ENCODE data around the gene MINDY4.

MINDY4 gene

DNA sequence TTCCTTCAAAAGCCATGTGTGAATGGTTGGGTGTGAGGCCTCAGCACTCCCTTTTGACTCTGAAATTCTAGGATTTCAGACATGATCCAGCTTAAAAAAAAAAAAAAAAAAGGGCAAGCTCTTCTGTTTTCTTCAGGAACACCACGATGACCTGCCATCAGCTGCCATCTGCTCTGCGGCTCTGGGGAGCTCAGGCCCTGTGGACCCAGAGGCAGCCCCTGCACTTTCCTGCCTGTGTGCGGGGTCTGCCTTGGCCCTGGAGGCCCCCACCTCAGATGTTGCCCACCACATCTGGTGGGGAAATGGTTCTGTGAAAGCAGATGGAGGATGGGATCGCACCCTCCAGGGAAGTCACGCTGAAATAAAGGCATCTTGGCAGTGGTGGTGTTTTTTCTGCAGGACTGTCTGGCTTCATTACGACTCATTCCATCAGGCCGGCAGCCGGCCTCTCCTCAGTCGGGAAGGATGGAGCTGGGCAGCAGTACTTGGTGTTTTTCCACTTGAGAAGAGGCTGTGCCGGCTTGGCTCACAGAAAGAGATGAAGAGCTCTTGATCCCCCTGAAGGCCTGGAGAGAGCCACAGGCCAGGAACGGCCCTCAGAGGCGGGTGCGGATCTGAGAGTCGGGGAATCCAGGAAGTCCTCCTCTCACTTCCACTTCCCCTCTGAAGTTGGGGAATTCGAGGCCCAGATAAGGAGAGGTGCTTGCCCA, 74.4 kb downstream of the MINDY4 start:
- TF ChIP-seq ZNF426 (tag by site-specific recombination; IDR thresholded peaks at IDR 0.05) (no peak), ZNF341 (tag by site-specific recombination; IDR thresholded peaks at IDR 0.05; ENCODE audit: low read depth) (no peak), ZNF544 (tag by site-specific recombination; IDR thresholded peaks at IDR 0.05) (no peak), ZNF174 (tag by site-specific recombination; IDR thresholded peaks at IDR 0.05) (no peak), ZNF785 (tag by site-specific recombination; IDR thresholded peaks at IDR 0.05) (no peak), TRIM28 (IDR thresholded peaks at IDR 0.05; ENCODE audit: borderline replicate concordance, low read length) (no peak)
- TF ChIP-seq, protein P1, sequence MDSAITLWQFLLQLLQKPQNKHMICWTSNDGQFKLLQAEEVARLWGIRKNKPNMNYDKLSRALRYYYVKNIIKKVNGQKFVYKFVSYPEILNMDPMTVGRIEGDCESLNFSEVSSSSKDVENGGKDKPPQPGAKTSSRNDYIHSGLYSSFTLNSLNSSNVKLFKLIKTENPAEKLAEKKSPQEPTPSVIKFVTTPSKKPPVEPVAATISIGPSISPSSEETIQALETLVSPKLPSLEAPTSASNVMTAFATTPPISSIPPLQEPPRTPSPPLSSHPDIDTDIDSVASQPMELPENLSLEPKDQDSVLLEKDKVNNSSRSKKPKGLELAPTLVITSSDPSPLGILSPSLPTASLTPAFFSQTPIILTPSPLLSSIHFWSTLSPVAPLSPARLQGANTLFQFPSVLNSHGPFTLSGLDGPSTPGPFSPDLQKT (IDR thresholded peaks at IDR 0.05; ENCODE audit: borderline replicate concordance, low read depth, low read length) = no peak
- TF ChIP-seq, protein P2, sequence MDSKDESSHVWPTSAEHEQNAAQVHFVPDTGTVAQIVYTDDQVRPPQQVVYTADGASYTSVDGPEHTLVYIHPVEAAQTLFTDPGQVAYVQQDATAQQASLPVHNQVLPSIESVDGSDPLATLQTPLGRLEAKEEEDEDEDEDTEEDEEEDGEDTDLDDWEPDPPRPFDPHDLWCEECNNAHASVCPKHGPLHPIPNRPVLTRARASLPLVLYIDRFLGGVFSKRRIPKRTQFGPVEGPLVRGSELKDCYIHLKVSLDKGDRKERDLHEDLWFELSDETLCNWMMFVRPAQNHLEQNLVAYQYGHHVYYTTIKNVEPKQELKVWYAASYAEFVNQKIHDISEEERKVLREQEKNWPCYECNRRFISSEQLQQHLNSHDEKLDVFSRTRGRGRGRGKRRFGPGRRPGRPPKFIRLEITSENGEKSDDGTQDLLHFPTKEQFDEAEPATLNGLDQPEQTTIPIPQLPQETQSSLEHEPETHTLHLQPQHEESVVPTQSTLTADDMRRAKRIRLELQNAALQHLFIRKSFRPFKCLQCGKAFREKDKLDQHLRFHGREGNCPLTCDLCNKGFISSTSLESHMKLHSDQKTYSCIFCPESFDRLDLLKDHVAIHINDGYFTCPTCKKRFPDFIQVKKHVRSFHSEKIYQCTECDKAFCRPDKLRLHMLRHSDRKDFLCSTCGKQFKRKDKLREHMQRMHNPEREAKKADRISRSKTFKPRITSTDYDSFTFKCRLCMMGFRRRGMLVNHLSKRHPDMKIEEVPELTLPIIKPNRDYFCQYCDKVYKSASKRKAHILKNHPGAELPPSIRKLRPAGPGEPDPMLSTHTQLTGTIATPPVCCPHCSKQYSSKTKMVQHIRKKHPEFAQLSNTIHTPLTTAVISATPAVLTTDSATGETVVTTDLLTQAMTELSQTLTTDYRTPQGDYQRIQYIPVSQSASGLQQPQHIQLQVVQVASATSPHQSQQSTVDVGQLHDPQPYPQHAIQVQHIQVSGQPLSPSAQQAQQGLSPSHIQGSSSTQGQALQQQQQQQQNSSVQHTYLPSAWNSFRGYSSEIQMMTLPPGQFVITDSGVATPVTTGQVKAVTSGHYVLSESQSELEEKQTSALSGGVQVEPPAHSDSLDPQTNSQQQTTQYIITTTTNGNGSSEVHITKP (tag by site-specific recombination; IDR thresholded peaks at IDR 0.05) = no peak
- TF ChIP-seq, protein P3, sequence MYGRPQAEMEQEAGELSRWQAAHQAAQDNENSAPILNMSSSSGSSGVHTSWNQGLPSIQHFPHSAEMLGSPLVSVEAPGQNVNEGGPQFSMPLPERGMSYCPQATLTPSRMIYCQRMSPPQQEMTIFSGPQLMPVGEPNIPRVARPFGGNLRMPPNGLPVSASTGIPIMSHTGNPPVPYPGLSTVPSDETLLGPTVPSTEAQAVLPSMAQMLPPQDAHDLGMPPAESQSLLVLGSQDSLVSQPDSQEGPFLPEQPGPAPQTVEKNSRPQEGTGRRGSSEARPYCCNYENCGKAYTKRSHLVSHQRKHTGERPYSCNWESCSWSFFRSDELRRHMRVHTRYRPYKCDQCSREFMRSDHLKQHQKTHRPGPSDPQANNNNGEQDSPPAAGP (tag by site-specific recombination; IDR thresholded peaks at IDR 0.05) = no peak
- H3K27ac ChIP-seq (ENCODE audit: extremely low read depth, low read depth, low read length) = no peak overlapping the region
- H3K4me3 ChIP-seq (ENCODE audit: low read depth, low read length) = no peak overlapping the region
- H3K36me3 ChIP-seq (ENCODE audit: control insufficient read depth in 2 of 2, insufficient read depth in 1 of 2, low read length in 2 of 2) = no peaks in the 10 kb centered on the region
- ChIA-PET CTCF (no interaction called here), POLR2A (no interaction called here)
- no peaks in the 10 kb centered on the region for H3K4me1 ChIP-seq (ENCODE audit: control insufficient read depth, insufficient read depth, low read length)
- H3K9me3 ChIP-seq (ENCODE audit: control insufficient read depth, insufficient read depth, low read depth, low read length) = no peaks in the 10 kb centered on the region

DNA sequence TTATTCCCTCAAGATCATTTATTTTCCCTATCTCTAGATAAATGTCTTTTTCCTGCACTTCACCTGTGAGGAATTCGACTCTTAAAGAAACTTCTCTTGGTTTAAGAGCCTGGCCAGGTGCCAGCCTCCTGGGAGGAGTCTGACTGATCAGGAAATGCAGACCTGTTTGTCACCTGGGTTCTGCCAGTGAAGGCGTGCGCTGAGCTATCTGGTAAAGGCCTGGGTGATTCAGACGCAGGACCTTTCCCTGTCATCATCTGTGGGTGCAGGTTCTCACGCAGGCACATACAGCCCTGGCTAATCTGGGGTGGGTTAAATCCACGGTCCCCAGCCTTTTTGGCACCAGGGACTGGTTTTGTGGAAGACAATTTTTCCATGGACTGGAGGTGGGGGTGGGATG, 75.2 kb downstream of the MINDY4 start:
- Histone ChIP-seq H3K4me3 (ENCODE audit: low read depth, low read length) (no peak overlapping the region), H3K27ac (ENCODE audit: extremely low read depth, low read depth, low read length) (no peak overlapping the region), H3K4me1 (ENCODE audit: control insufficient read depth, insufficient read depth, low read length) (no peaks in the 10 kb centered on the region), H3K36me3 (ENCODE audit: control insufficient read depth in 2 of 2, insufficient read depth in 1 of 2, low read length in 2 of 2) (no peaks in the 10 kb centered on the region), H3K9me3 (ENCODE audit: control insufficient read depth, insufficient read depth, low read depth, low read length) (no peaks in the 10 kb centered on the region)
- ChIA-PET POLR2A (no interaction called here), CTCF (no interaction called here)
- no peak for TF ChIP-seq ZNF155 (tag by site-specific recombination; IDR thresholded peaks at IDR 0.05)
- TF ChIP-seq ZNF561 (tag by site-specific recombination; IDR thresholded peaks at IDR 0.05; ENCODE audit: borderline replicate concordance) = no peak
- TF ChIP-seq ZNF791 (tag by site-specific recombination; IDR thresholded peaks at IDR 0.05) = no peak
- TF ChIP-seq ZNF701 (tag by site-specific recombination; IDR thresholded peaks at IDR 0.05) = no peak
- no peak for TF ChIP-seq ZNF555 (tag by site-specific recombination; conservative IDR thresholded peaks at IDR 0.05)
- TF ChIP-seq YY1 (tag by site-specific recombination; IDR thresholded peaks at IDR 0.05) = no peak
- TF ChIP-seq ZNF658 (tag by site-specific recombination; IDR thresholded peaks at IDR 0.05) = no peak
- TF ChIP-seq, protein P4, sequence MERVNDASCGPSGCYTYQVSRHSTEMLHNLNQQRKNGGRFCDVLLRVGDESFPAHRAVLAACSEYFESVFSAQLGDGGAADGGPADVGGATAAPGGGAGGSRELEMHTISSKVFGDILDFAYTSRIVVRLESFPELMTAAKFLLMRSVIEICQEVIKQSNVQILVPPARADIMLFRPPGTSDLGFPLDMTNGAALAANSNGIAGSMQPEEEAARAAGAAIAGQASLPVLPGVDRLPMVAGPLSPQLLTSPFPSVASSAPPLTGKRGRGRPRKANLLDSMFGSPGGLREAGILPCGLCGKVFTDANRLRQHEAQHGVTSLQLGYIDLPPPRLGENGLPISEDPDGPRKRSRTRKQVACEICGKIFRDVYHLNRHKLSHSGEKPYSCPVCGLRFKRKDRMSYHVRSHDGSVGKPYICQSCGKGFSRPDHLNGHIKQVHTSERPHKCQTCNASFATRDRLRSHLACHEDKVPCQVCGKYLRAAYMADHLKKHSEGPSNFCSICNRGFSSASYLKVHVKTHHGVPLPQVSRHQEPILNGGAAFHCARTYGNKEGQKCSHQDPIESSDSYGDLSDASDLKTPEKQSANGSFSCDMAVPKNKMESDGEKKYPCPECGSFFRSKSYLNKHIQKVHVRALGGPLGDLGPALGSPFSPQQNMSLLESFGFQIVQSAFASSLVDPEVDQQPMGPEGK (tag by site-specific recombination; IDR thresholded peaks at IDR 0.05) = no peak
- TF ChIP-seq ZNF837 (tag by site-specific recombination; IDR thresholded peaks at IDR 0.05) = no peak
- TF ChIP-seq, protein P5, sequence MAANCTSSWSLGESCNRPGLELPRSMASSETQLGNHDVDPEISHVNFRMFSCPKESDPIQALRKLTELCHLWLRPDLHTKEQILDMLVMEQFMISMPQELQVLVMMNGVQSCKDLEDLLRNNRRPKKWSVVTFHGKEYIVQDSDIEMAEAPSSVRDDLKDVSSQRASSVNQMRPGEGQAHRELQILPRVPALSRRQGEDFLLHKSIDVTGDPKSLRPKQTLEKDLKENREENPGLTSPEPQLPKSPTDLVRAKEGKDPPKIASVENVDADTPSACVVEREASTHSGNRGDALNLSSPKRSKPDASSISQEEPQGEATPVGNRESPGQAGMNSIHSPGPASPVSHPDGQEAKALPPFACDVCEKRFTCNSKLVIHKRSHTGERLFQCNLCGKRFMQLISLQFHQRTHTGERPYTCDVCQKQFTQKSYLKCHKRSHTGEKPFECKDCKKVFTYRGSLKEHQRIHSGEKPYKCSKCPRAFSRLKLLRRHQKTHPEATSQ (tag by site-specific recombination; IDR thresholded peaks at IDR 0.05) = no peak
- no peak for TF ChIP-seq ZNF843 (tag by site-specific recombination; IDR thresholded peaks at IDR 0.05)
- no peak for TF ChIP-seq ZNF114 (tag by site-specific recombination; IDR thresholded peaks at IDR 0.05)
- no peak for TF ChIP-seq KLF9 (tag by site-specific recombination; IDR thresholded peaks at IDR 0.05; ENCODE audit: low read depth)
- TF ChIP-seq ZNF558 (tag by site-specific recombination; IDR thresholded peaks at IDR 0.05) = no peak
- TF ChIP-seq ZNF324 (tag by site-specific recombination; IDR thresholded peaks at IDR 0.05) = no peak
- no peak for TF ChIP-seq ZNF138 (tag by site-specific recombination; IDR thresholded peaks at IDR 0.05; ENCODE audit: borderline replicate concordance)
- TF ChIP-seq ZNF747 (tag by site-specific recombination; IDR thresholded peaks at IDR 0.05) = no peak
